Chondrocyte (in vitro differentiated cells): ENCODE data around the gene KAT8. TPM values are rescaled to one million over a fixed set of nuclear protein-coding genes. Genes with fewer than 3 reads are reported as not detected.
A peak's percentile ranks its signal among the peaks of the same experiment; 100 is the strongest.

ENCODE experiments used
- DNase-seq: peaks from one replicate; pipeline ENCODE4 v3.0.0; 2021; ENCODE audit warnings: mixed read lengths, low spot score
- H3K27ac Mint-ChIP-seq: one replicate; pipeline ENCODE4 v1.8.0; 2021; ENCODE audit warnings: mild to moderate bottlenecking, moderate library complexity, mixed read lengths; ENCODE audit not compliant: unreplicated experiment
- H3K27me3 Mint-ChIP-seq: 2 replicates; pipeline ENCODE4 v1.8.0; 2021; ENCODE audit warnings: low read depth, mixed read lengths
- H3K36me3 Mint-ChIP-seq: 2 replicates; pipeline ENCODE4 v1.8.0; 2021; ENCODE audit warnings: low read depth, mixed read lengths
- H3K4me1 Mint-ChIP-seq: 2 replicates; pipeline ENCODE4 v1.8.0; 2021; ENCODE audit warnings: low read depth, mild to moderate bottlenecking, mixed read lengths
- H3K4me3 Mint-ChIP-seq: one replicate; pipeline ENCODE4 v1.8.0; 2021; ENCODE audit warnings: mild to moderate bottlenecking, moderate library complexity, mixed read lengths; ENCODE audit not compliant: unreplicated experiment
- H3K9me3 Mint-ChIP-seq: 2 replicates; pipeline ENCODE4 v1.8.0; 2021; ENCODE audit warnings: low read depth, mixed read lengths
- CTCF ChIP-seq: fragments of 200-600 bp; sonication (generic); IDR thresholded peaks from 2 replicates; pipeline ENCODE4 v1.5.0; 2021; ENCODE audit warnings: antibody characterized with exemption, mild to moderate bottlenecking, moderate library complexity
- total RNA-seq: library from RNA; stranded (reverse); gene quantifications from 3 replicates; pipeline ENCODE4 v1.2.1, GENCODE V29; 2021

The KAT8 gene
- total RNA-seq, 1 donor from 2014 or later: 34.7 TPM

- DNase-seq: no peak
- no peak for TF ChIP-seq CTCF
- no peaks in the 10 kb centered on the region for H3K9me3 Mint-ChIP-seq
- H3K27me3 Mint-ChIP-seq: no peaks in the 10 kb centered on the region
- peaks cover 4% of the 10 kb centered on the region for H3K36me3 Mint-ChIP-seq
- no peak overlapping the region for H3K27ac Mint-ChIP-seq
- no peak overlapping the region for H3K4me3 Mint-ChIP-seq
- H3K4me1 Mint-ChIP-seq: peaks cover 7% of the 10 kb centered on the region
These were observed 32.7 kb upstream of the KAT8 start for GRCh38 chr16:31084584-31085302.

- peaks cover 7% of the 10 kb centered on the region for H3K4me1 Mint-ChIP-seq
- no peaks in the 10 kb centered on the region for H3K27me3 Mint-ChIP-seq
- H3K9me3 Mint-ChIP-seq: no peaks in the 10 kb centered on the region
- DNase-seq: no peak
- peaks cover 4% of the 10 kb centered on the region for H3K36me3 Mint-ChIP-seq
- no peak overlapping the region for H3K4me3 Mint-ChIP-seq
- peak overlapping the region; percentile 10 for H3K27ac Mint-ChIP-seq
- no peak for TF ChIP-seq CTCF
These were observed 32.1 kb upstream of the KAT8 start for GRCh38 chr16:31085411-31085810.

- no peak for DNase-seq
- H3K9me3 Mint-ChIP-seq: no peaks in the 10 kb centered on the region
- H3K4me1 Mint-ChIP-seq: peaks cover 8% of the 10 kb centered on the region
- H3K27me3 Mint-ChIP-seq: no peaks in the 10 kb centered on the region
- H3K4me3 Mint-ChIP-seq: no peak overlapping the region
- H3K27ac Mint-ChIP-seq: no peak overlapping the region
- no peak for TF ChIP-seq CTCF
- peaks cover 6% of the 10 kb centered on the region for H3K36me3 Mint-ChIP-seq
These were observed 31.4 kb upstream of the KAT8 start for GRCh38 chr16:31085873-31086628.

- no peak for TF ChIP-seq CTCF
- H3K36me3 Mint-ChIP-seq: peaks cover 6% of the 10 kb centered on the region
These were observed 30.9 kb upstream of the KAT8 start for GRCh38 chr16:31086629-31086906.

GRCh38 chr16:31087481-31087880, 30.0 kb upstream of the KAT8 start:
- Mint-ChIP-seq H3K36me3 (peaks cover 6% of the 10 kb centered on the region), H3K4me1 (peaks cover 7% of the 10 kb centered on the region), H3K4me3 (no peak overlapping the region), H3K27ac (no peak overlapping the region), H3K27me3 (no peaks in the 10 kb centered on the region), H3K9me3 (no peaks in the 10 kb centered on the region)
- no peak for DNase-seq
- no peak for TF ChIP-seq CTCF

More at GRCh38 chr16:31086629-31086906, 30.9 kb upstream of the KAT8 start:
- DNase-seq: no peak
- no peak overlapping the region for H3K27ac Mint-ChIP-seq
- no peaks in the 10 kb centered on the region for H3K27me3 Mint-ChIP-seq
- no peak overlapping the region for H3K4me3 Mint-ChIP-seq
- H3K4me1 Mint-ChIP-seq: peaks cover 8% of the 10 kb centered on the region
- no peaks in the 10 kb centered on the region for H3K9me3 Mint-ChIP-seq
